Osteocyte (in vitro differentiated cells): ENCODE results near the gene GOLPH3. TPM values are rescaled to one million over a fixed set of nuclear protein-coding genes. Genes with fewer than 3 reads are reported as not detected.

Source experiments
- DNase-seq: peaks from one replicate; pipeline ENCODE4 v3.0.0; 2021; ENCODE audit warnings: mixed read lengths; ENCODE audit not compliant: unreplicated experiment; ENCODE audit errors: extremely low spot score
- H3K27ac Mint-ChIP-seq: one replicate; pipeline ENCODE4 v1.8.0; 2021; ENCODE audit warnings: mild to moderate bottlenecking, mixed read lengths; ENCODE audit not compliant: unreplicated experiment
- H3K27me3 Mint-ChIP-seq: one replicate; pipeline ENCODE4 v1.8.0; 2021; ENCODE audit warnings: mixed read lengths; ENCODE audit not compliant: unreplicated experiment
- H3K36me3 Mint-ChIP-seq: one replicate; pipeline ENCODE4 v1.8.0; 2021; ENCODE audit warnings: mixed read lengths; ENCODE audit not compliant: unreplicated experiment
- H3K4me1 Mint-ChIP-seq: one replicate; pipeline ENCODE4 v1.8.0; 2021; ENCODE audit warnings: mixed read lengths; ENCODE audit not compliant: unreplicated experiment
- H3K4me3 Mint-ChIP-seq: one replicate; pipeline ENCODE4 v1.8.0; 2021; ENCODE audit warnings: mild to moderate bottlenecking, moderate library complexity, mixed read lengths; ENCODE audit not compliant: unreplicated experiment
- H3K9me3 Mint-ChIP-seq: one replicate; pipeline ENCODE4 v1.8.0; 2021; ENCODE audit warnings: mixed read lengths; ENCODE audit not compliant: unreplicated experiment
- total RNA-seq: library from RNA; stranded (reverse); gene quantifications from 2 replicates; pipeline ENCODE4 v1.2.1, GENCODE V29; 2021
- TF ChIP-seq, protein P1 (sequence below): fragments of 200-600 bp; sonication (generic); IDR thresholded peaks from 2 replicates; pipeline ENCODE4 v1.5.0; 2021; ENCODE audit warnings: antibody characterized with exemption, mild to moderate bottlenecking, moderate library complexity

GOLPH3 gene
- total RNA-seq, 1 donor from 2014 or later: 91.2 TPM

GRCh38 chr5:32089146-32090000 lies 84.7 kb downstream of the GOLPH3 start:
- H3K36me3 Mint-ChIP-seq: no peaks in the 10 kb centered on the region
- TF ChIP-seq, protein P1, sequence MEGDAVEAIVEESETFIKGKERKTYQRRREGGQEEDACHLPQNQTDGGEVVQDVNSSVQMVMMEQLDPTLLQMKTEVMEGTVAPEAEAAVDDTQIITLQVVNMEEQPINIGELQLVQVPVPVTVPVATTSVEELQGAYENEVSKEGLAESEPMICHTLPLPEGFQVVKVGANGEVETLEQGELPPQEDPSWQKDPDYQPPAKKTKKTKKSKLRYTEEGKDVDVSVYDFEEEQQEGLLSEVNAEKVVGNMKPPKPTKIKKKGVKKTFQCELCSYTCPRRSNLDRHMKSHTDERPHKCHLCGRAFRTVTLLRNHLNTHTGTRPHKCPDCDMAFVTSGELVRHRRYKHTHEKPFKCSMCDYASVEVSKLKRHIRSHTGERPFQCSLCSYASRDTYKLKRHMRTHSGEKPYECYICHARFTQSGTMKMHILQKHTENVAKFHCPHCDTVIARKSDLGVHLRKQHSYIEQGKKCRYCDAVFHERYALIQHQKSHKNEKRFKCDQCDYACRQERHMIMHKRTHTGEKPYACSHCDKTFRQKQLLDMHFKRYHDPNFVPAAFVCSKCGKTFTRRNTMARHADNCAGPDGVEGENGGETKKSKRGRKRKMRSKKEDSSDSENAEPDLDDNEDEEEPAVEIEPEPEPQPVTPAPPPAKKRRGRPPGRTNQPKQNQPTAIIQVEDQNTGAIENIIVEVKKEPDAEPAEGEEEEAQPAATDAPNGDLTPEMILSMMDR: no peak
- H3K4me3 Mint-ChIP-seq: no peak overlapping the region
- peaks cover 1% of the 10 kb centered on the region for H3K4me1 Mint-ChIP-seq
- no peaks in the 10 kb centered on the region for H3K9me3 Mint-ChIP-seq
- H3K27me3 Mint-ChIP-seq: no peaks in the 10 kb centered on the region
- no peak for DNase-seq
- H3K27ac Mint-ChIP-seq: no peak overlapping the region

DNA sequence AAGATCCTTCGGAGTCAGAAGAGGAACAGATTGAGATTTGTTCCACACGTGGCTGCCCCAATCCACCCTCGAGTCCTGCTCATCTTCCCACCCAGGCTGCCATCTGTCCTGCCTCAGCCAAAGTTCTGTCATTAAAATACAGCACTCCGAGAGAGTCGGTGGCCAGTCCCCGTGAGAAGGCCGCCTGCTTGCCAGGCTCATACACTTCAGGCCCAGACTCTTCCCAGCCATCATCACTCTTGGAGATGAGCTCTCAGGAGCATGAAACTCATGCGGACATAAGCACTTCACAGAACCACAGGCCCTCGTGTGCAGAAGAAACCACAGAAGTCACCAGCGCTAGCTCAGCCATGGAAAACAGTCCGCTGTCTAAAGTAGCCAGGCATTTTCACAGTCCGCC lies 85.9 kb downstream of the GOLPH3 start:
- Mint-ChIP-seq H3K9me3 (no peaks in the 10 kb centered on the region), H3K27me3 (no peaks in the 10 kb centered on the region), H3K4me1 (no peaks in the 10 kb centered on the region), H3K4me3 (no peak overlapping the region), H3K36me3 (no peaks in the 10 kb centered on the region), H3K27ac (no peak overlapping the region)
- no peak for DNase-seq
- TF ChIP-seq, protein P1: no peak

DNA sequence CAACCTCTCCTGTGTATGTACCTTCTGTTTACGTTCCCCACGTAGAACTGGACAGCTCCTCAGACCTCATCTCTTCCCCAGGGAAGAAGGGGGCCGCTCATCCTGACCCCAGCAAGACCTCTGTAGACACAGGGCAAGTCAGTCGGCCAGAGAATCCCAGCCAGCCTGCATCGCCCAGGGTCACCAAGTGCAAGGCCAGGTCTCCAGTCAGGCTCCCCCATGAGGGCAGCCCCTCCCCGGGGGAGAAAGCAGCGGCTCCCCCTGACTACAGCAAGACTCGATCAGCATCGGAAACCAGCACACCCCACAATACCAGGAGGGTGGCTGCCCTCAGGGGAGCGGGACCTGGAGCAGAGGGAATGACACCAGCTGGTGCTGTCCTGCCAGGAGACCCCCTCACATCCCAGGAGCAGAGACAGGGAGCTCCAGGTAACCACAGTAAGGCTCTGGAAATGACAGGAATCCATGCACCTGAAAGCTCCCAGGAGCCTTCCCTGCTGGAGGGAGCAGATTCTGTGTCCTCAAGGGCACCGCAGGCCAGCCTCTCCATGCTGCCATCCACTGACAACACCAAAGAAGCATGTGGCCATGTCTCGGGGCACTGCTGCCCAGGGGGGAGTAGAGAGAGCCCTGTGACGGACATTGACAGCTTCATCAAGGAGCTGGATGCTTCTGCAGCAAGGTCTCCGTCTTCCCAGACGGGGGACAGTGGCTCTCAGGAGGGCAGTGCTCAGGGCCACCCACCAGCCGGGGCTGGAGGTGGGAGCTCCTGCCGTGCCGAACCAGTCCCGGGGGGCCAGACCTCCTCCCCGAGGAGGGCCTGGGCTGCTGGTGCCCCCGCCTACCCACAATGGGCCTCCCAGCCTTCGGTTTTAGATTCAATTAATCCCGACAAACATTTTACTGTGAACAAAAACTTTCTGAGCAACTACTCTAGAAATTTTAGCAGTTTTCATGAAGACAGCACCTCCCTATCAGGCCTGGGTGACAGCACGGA lies 86.7 kb downstream of the GOLPH3 start:
- Mint-ChIP-seq H3K36me3 (no peaks in the 10 kb centered on the region), H3K27ac (no peak overlapping the region), H3K4me3 (no peak overlapping the region), H3K4me1 (no peaks in the 10 kb centered on the region), H3K9me3 (no peaks in the 10 kb centered on the region), H3K27me3 (no peaks in the 10 kb centered on the region)
- TF ChIP-seq, protein P1: no peak
- no peak for DNase-seq

DNA sequence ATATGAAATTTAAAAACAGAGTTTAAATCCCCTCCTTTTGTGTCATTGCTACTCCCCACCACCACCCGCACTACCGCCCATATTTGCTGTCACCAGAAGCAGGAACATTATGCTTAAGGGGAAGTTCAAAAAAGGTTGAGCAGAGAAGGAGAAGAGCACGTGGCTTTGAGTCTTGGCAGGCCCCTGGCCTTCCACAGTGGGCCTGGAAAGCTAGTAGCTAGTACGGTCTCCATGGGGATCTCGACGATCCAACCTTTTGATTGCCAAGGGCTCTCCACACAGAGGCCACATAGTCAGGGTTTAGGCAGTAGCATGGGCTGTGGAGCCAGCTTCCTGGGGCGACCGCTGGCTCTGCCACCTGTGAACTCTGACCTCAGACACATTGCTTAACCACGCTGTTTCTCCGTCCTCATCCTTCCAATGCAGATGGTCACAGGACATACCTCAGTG lies 90.1 kb downstream of the GOLPH3 start:
- Mint-ChIP-seq H3K4me3 (no peak overlapping the region), H3K9me3 (no peaks in the 10 kb centered on the region), H3K4me1 (no peaks in the 10 kb centered on the region), H3K27me3 (no peaks in the 10 kb centered on the region), H3K36me3 (no peaks in the 10 kb centered on the region), H3K27ac (no peak overlapping the region)
- no peak for DNase-seq
- TF ChIP-seq, protein P1: no peak
